NB4 (cell line): ENCODE measurements around the gene LRRC1.

ENCODE experiments used
- DNase-seq: peaks from one replicate; pipeline ENCODE4 v3.0.0; 2010; ENCODE audit warnings: low read depth
- H3K4me3 ChIP-seq: one replicate; pipeline ENCODE4 v1.5.1; 2011; ENCODE audit warnings: mild to moderate bottlenecking, low read depth, low read length, moderate library complexity
- MYC ChIP-seq: IDR thresholded peaks from 2 replicates; pipeline ENCODE4 v1.6.1; 2011; ENCODE audit warnings: low read depth, low read length
- POLR2A ChIP-seq: IDR thresholded peaks from 2 replicates; pipeline ENCODE4 v1.6.1; 2011; ENCODE audit warnings: mild to moderate bottlenecking; ENCODE audit not compliant: insufficient read length; ENCODE audit errors: extremely low read depth
- TF ChIP-seq, protein P1 (sequence below): IDR thresholded peaks from 2 replicates; pipeline ENCODE4 v1.6.1; 2011; ENCODE audit warnings: low read depth, low read length
- TF ChIP-seq, protein P2 (sequence below): IDR thresholded peaks from one replicate; pipeline ENCODE4 v1.5.1; 2012; ENCODE audit warnings: low read depth, low read length

LRRC1 gene

DNA sequence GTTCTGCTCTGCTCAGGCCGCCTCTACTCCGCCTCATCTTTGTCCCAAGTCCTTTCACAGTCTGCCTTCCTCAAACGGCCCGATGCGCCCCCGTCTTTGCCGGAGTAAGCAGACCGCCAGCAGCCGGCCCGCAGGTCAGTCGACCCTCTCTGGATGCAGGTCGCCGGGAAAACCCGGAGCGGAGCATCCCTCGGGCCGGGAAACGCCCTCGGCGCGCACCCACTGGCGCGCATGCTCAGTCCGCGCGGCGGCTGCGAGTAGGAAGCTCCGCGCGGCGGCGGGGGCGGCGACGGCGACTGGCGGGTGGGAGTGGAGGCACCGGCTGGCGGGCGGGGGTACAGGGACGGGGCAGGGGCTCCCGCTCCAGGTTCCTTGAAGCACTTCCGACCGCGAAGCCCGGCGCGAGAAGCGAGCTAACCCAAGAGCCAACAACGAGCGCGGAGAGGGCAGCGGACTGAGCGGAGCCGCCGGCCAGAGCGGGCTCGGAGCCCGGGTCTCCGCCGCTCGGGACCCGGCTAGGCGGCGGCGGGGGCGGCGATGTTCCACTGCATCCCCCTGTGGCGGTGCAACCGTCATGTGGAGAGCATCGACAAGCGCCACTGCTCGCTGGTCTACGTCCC, at the start of gene LRRC1:
Gene LRRC1, plus strand, starts transcription at position 286 of the 620 bp plus-strand sequence. Its CDS starts 252 bp downstream, at position 538.
- no peak for TF ChIP-seq MYC
- TF ChIP-seq, protein P1, sequence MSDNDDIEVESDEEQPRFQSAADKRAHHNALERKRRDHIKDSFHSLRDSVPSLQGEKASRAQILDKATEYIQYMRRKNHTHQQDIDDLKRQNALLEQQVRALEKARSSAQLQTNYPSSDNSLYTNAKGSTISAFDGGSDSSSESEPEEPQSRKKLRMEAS, result no peak
- DNase-seq, result peak; percentile 87
- peak within 1 kb of the TSS; percentile 63 for H3K4me3 ChIP-seq

DNA sequence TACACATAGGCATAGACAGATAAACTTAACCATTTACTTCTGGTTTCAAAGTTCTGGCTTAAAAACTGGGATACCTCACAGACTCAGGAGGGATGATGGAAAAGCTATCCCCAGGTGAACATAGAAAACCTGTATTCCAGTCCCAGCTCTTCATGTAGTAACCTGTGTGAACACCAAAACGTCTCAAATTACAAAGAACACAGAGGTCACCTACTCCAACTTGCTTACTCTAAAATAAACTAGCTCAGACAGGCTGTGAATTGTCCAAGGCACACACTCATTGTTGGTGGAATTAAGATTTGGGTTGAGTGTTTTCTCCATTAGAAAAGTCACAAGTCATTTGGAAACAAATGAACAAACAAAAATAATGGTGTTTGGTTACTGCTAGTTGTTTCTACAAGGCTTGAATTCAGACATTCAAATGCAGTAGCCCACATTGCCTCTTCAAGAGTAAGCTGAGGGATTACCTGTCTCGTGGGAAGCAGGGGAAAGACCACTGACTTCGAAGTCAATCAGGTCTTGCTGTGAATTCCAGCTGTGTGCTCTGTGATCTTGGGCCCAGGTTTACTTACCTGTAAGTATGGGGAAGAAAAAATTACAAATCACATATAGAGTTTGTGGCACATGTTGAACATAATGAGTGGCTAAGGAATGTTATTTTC, 48.2 kb upstream of the LRRC1 start:
- TF ChIP-seq POLR2A (no peak), MYC (no peak)
- TF ChIP-seq, protein P2, sequence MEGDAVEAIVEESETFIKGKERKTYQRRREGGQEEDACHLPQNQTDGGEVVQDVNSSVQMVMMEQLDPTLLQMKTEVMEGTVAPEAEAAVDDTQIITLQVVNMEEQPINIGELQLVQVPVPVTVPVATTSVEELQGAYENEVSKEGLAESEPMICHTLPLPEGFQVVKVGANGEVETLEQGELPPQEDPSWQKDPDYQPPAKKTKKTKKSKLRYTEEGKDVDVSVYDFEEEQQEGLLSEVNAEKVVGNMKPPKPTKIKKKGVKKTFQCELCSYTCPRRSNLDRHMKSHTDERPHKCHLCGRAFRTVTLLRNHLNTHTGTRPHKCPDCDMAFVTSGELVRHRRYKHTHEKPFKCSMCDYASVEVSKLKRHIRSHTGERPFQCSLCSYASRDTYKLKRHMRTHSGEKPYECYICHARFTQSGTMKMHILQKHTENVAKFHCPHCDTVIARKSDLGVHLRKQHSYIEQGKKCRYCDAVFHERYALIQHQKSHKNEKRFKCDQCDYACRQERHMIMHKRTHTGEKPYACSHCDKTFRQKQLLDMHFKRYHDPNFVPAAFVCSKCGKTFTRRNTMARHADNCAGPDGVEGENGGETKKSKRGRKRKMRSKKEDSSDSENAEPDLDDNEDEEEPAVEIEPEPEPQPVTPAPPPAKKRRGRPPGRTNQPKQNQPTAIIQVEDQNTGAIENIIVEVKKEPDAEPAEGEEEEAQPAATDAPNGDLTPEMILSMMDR, result no peak
- TF ChIP-seq, protein P1, result no peak
- no peak for DNase-seq

DNA sequence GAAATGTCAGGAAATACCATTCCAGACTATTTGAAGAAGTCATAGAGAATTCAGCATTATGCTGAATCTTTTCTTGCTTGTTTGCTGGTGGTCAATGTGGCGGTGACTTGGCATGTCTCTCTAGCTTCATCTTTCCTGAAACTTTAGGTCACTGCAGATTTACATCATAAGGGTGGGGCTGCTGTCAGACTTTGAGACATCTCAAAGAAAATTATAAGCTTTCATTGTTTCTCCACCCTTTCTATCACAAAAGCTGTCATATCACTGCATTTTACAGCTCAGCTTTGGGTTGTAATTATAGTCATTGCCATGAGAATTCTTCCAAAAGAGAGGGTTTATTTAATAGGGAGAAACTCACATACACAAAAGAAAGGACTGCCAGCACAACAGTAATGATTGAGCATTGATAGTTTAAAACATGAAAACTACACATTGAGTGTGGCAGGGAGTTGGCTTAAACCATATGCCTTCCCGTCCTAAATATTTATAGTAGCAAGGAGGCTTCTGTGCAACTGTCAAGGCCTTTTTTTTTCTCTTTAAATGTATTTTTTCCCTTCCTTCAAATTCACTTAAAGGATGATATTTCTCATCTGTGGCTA, 44.7 kb upstream of the LRRC1 start:
- TF ChIP-seq, protein P2, result no peak
- no peak for TF ChIP-seq POLR2A
- TF ChIP-seq, protein P1, result no peak
- TF ChIP-seq MYC, result no peak
- H3K4me3 ChIP-seq, result no peak overlapping the region
- DNase-seq, result no peak

More for the DNA sequence above, 48.2 kb upstream of the LRRC1 start:
- H3K4me3 ChIP-seq, result no peak overlapping the region

DNA sequence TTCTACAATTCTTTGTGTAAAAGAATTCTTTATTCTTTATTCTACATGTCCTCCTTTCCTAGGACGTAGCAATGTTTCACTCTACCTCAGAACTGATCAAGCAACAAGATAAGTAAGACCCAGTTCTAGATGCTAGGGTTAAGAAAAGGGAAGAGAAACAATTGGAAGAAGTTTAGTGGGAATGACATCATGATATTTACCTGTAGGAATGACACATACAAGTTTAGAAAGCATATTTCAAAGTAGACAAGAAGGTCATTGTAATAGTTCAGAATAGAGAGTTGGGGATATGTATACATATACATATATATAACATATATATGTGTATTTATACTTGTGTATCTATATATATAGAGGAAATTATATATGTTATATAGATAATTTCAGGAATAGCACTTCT, 43.4 kb upstream of the LRRC1 start:
- no peak for TF ChIP-seq POLR2A
- TF ChIP-seq MYC, result no peak
- TF ChIP-seq, protein P1, result no peak
- TF ChIP-seq, protein P2, result no peak
- no peak for DNase-seq
- H3K4me3 ChIP-seq, result no peak overlapping the region

DNA sequence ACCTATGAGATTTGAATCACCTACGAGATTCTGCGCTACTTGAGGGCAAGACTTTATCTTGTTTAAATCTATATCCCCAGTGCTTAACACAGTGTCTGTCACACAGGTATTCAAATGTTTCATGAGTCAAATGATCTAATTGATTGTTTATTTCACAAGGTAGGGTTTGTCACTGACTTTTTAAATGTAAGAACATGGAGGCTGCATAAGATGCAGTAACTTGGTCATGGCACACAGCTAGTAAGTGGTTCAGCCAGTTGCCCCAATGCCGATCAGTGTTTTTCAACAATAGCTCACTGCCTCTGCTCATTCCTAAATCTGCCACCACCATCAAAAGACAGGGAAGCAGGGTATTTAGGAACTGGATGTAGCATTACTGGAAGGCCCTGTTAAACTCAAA, 42.4 kb upstream of the LRRC1 start:
- H3K4me3 ChIP-seq, result no peak overlapping the region
- no peak for DNase-seq
- TF ChIP-seq, protein P2, result no peak
- TF ChIP-seq POLR2A (no peak), MYC (no peak)
- TF ChIP-seq, protein P1, result no peak

DNA sequence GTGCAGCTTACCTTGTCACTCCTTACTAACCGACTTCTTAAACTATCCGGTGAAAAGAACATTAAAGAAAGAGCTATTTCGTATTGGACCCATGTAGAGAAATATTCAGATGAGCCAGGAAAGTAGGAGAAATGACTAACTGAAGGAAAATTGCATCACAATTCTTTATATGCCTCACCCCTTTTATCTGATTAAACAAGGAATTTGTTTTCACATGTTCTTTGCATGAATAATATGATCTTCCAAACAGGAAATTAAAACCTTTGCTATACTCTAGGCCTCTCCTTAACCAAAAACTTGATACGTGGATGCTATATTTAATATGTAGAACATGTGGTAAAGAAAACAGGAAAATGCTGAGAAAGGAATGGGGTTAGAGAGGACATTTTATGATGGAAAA, 41.9 kb upstream of the LRRC1 start:
- TF ChIP-seq, protein P2, result no peak
- TF ChIP-seq MYC (no peak), POLR2A (no peak)
- TF ChIP-seq, protein P1, result no peak
- DNase-seq, result no peak
- H3K4me3 ChIP-seq, result no peak overlapping the region
